HG02623 (cell line): ENCODE results near the gene MAZ.

Experiments
- ATAC-seq: cut with Tn5 transposase; IDR thresholded peaks from one replicate; pipeline ENCODE4 v1.9.1; 2021; ENCODE audit warnings: moderate library complexity; ENCODE audit not compliant: unreplicated experiment

Gene MAZ

DNA sequence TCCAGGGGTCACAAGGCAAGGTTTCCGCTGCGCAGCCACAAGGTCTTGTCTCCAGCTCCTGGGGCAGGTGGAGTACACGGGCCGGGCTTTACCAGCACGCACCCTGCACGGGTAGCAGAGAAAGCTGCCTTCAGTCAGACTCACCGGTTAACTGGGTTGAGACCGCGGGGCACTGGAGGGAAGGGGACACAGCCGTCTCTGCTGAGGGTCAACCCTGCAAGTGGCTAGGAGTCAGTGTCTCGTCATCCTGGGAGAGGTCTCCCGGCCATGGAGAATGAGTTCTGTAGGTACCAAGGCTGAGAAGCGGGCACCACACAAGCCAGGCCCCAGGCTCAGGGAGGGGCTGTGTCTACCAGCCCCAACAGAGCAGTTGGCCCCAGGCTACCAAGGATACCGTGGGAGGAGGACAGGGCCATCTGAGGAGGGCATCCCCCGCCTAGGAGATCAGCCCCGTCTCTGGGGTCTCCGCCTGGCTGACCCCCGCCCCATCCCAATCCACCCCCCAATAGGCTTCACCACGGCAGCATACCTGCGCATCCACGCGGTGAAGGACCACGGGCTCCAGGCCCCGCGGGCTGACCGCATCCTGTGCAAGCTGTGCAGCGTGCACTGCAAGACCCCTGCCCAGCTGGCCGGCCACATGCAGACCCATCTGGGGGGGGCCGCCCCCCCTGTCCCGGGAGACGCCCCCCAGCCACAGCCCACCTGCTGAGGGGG, 2.9 kb downstream of the MAZ start:
- ATAC-seq = no peak

DNA sequence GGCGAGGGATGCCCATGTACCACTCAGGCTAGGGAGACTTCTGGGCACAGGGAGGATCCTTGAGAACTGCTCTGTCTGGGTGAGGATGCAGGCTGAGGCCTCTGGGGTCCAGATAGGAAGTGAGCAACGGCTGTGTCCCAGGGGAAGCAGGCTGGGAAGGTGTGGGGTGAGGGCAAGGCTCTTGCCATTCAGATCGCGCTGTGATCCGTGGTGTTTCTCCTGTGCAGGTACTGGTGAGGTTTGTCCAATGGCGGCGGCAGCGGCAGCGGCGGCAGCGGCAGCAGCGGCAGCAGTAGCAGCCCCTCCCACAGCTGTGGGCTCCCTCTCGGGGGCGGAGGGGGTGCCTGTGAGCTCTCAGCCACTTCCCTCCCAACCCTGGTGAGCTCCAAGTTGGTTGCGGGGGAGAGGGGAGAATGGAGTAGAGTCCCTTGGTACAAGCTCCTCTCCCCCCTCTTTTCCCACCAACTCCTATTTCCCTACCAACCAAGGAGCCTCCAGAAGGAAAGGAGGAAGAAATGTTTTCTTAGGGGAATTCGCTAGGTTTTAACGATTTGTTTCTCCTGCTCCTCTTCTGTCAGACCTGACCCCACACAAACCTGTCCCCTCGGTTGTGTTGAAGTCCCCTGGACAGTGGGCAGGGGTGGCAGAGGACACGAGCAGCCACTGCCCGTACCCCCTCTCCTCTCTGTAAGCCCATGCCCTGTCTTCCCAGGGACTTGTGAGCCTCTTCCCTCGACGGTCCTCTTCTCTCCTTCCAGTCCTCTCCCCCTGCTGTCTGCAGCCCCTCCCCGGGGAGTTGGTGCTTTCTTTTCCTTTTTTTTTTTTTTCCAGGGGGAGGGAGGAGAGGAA, 3.7 kb downstream of the MAZ start:
- no peak for ATAC-seq

DNA sequence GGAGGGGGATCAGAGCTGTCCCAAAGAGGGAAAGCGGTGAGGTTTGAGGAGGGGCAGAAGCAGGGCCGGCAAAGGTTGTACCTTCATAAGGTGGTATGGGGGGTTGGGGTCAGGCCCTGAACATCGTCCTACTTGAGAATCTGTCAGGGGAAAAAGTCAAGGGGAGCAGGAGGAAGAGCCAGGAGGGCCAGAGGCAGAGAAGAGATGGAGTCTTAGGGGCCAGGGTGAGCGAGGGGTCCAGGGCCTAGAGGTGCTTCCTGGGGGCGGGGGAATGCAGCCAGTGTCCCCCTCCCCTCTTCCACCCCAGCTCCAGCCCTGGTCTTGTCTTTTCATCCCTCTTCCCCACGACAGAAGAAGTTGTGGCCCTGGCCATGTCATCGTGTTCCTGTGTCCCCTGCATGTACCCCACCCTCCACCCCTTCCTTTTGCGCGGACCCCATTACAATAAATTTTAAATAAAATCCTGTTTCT, 4.4 kb downstream of the MAZ start:
- ATAC-seq = no peak

DNA sequence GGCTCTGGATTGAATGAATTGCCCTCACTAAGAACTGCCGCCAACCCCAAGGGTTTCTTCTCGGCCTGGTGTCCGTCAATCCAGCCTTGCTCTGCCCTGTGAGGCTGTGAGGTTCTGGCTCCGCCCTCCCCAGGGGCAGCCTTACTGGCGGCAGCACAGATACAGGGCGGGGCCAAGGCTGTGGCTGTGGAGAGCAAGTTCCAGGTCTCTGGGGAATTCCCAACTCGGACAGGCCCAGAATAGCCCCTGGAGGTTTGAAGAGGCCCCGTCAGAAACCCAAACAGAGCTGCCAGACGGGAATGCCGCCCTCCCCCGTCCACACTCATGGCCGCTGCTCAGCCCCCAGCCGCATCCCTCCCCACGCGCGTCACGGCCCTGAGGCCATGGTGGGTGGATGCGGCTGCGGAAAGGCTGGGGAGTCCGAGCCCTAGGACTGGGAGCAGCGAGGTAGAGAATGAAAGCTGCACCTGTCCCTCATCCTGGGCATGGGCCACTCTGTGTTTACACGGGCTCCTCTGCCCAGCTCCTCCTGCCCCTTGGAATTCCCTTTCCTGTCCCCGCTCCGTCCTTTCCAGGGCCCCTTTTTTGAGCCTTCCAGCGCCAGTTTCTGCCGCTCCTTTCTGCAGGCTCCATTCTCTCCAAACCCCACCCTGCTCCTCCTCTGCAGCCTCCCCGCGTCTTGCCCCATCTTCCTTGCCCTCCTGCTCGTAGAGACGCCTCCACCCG, 5.0 kb downstream of the MAZ start:
- no peak for ATAC-seq

DNA sequence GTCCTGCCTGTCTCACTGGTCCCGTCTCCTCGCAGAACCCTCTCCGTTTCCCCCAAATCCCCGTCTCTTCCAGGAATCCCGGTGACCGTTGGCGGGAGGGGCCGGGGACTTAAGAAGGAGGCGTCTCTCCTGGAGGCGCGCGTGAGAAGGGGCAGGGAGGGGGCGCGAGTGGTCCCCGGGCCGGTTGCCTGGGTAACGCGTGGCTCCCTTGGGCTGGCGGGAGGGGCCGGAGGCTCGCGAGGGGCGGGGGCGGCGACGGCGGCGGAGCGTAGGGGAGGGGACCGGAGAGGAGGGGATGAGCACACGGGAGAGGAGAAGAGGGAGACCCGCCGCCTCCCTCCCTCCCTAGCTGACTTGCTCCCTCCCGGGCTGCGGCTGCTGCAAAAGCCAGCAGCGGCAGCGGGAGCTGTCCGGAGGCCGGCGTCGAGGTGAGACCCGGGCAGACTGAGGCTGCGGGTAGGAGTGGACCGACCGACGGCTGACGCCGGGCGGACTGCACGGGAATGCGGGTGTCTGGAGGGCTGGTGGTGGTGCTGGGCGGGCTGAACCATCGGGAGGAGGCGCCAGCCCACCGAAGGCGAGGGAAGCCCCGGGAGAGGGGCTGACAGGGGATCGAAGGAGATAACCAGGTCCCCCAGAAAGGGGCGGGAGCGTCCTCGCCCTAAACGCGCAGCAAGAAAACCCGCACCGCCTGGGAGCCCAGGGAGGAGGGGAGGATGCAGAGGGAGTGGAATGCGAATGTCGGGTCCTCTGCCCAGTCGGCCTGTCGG, 5.8 kb downstream of the MAZ start, which contains the start of gene PRRT2:
PRRT2 (plus strand) TSS at position 298 of the 770 bp plus-strand sequence. CDS start 862 bp downstream, outside the sequence.
- ATAC-seq = no peak

DNA sequence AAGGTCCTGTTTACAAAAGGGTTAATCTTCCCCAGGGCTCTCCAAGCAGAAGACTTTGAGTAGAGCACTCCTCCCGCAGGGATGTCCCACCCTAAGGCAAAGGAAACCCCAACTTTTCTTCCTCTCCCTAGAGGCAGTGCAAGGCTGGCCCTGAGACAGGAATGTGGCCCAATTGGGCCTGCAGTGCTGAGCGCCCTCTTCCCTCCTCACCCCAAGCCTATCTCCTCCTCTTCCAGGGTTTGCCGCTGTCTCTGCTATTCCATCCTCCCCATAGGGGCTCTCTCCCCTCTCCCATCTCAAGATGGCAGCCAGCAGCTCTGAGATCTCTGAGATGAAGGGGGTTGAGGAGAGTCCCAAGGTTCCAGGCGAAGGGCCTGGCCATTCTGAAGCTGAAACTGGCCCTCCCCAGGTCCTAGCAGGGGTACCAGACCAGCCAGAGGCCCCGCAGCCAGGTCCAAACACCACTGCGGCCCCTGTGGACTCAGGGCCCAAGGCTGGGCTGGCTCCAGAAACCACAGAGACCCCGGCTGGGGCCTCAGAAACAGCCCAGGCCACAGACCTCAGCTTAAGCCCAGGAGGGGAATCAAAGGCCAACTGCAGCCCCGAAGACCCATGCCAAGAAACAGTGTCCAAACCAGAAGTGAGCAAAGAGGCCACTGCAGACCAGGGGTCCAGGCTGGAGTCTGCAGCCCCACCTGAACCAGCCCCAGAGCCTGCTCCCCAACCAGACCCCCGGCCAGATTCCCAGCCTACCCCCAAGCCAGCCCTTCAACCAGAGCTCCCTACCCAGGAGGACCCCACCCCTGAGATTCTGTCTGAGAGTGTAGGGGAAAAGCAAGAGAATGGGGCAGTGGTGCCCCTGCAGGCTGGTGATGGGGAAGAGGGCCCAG, 6.7 kb downstream of the MAZ start:
- ATAC-seq = no peak

DNA sequence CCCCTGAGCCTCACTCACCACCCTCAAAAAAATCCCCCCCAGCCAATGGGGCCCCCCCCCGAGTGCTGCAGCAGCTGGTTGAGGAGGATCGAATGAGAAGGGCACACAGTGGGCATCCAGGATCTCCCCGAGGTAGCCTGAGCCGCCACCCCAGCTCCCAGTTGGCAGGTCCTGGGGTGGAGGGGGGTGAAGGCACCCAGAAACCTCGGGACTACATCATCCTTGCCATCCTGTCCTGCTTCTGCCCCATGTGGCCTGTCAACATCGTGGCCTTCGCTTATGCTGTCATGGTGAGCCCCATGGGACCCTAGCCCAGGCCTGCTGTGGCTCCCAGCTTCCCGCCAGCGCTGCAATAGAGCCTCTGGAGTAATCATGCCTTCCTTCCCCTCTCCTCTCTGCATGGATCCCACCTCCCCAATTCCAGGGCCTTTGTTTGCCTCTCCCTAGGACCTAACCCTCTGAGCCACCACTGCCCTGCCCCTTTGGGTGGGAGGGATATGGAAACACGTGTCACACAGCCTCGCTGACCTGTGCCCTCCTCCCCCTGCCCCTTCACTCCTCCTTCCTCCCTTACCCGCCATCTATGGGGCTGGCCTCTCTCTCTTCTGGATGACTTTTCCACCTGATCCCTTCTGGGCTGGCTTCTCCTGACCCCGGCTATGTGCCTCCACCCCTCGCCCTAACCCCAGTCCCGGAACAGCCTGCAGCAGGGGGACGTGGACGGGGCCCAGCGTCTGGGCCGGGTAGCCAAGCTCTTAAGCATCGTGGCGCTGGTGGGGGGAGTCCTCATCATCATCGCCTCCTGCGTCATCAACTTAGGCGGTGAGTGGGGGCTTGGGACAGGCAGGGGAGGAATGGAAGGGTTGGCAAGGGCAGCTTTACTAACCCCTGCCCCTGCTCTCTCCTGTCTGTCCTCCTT, 7.6 kb downstream of the MAZ start:
- ATAC-seq = no peak

GRCh38 chr16:29814592-29814991, 8.3 kb downstream of the MAZ start:
- ATAC-seq = no peak

GRCh38 chr16:29815032-29815721, 8.8 kb downstream of the MAZ start:
- no peak for ATAC-seq

- ATAC-seq = peak; percentile 56
These were observed 9.7 kb downstream of the MAZ start, which contains the start of gene PAGR1 for GRCh38 chr16:29815793-29816693. Gene PAGR1, plus strand, starts transcription at chr16:29816152. Its CDS starts 374 bp downstream, at chr16:29816526.

DNA sequence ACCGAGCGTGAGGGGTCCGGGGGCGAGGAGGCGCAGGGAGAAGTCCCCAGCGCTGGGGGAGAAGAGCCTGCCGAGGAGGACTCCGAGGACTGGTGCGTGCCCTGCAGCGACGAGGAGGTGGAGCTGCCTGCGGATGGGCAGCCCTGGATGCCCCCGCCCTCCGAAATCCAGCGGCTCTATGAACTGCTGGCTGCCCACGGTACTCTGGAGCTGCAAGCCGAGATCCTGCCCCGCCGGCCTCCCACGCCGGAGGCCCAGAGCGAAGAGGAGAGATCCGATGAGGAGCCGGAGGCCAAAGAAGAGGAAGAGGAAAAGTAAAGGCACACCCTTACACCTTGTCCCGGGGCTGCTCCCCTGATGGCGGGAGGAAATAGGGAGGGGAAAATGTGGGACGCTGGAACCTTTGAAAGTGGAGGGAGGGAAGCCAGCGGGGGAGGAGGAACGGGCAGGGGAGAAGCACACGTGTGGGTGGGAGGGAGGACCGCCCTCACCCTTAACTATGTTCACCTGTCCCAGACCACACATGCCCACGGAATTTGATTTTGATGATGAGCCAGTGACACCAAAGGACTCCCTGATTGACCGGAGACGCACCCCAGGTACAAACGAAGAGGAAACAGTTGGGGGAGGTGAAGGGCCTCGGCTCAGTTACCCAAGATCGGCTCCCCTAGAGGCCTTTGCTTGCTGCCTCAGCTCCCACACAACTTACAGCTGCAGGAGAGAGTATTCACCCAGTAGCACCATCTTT, 10.5 kb downstream of the MAZ start:
- peak; percentile 2 for ATAC-seq

DNA sequence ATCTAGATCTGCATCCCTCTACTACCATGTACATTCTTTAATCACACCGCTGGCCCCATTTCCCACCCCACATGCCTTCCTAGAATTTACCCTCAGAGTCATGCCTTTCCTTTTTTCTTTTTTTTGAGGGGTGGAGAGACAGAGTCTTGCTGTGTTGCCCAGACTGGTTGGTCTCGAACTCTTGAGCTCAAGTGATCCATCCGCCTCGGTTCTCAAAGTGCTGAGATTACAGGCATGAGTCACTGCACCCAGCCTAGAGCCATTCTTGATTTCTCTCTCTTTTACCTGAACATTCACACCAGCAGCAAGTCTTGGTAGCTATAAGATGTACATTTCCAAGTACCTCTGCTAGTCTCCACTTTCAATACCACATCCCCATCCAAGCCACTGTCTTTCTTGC, 11.8 kb downstream of the MAZ start:
- no peak for ATAC-seq

GRCh38 chr16:29819506-29819905, 13.2 kb downstream of the MAZ start:
- no peak for ATAC-seq

- ATAC-seq = no peak
These were observed 14.0 kb downstream of the MAZ start, which contains the start of gene MVP for GRCh38 chr16:29820271-29820701. Gene MVP, plus strand, starts transcription at chr16:29820462. Its CDS starts 10,088 bp downstream, at chr16:29830550.

DNA sequence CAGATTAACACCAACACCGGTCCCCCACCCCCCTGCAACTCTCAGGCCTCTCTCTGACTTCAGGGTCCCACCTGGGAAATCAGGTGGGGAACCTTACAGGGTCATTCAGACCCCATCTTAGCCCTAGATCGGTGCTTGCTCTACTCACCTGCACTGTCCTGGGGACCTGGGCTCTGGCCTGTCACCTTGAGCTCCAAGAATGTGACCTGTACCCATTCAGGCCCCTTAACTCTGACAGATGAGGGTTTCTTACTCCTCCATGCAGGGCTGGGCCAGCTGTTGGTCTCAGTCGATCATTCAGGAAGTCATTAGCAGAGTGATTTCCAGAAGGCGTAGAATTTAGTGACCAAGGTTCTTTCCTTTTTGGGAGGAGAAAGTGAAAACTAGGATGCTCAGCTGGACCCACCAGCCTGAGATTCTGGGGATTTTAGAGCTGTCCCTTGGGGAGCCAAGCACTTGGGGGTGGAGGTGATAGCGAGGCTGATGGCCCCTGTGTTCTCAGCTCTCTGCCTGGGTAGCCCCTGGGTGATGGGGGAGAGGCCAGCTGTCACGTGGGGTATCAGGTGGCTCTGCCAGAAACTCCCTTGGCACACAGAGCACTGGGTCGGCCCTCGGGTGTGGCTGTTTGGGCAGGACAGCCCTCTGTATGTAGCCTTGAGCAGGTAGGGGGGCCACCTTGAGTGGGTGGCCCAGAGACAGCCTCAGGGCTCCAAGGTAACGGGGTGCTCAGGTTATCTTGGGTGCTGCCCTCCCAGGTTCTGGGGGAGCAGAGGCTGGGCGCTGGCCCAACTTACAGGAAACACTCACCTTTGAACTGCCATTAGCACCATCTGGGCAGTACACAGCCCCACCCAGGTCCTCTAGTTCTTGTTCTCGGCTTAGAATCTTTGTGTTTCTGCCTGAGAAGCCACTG, 14.7 kb downstream of the MAZ start:
- peak; percentile 40 for ATAC-seq
